Measurements from ENCODE around the gene CACNA2D4. TPM values are rescaled to one million over a fixed set of nuclear protein-coding genes. Genes with fewer than 3 reads are reported as not detected.

Gene CACNA2D4
- total RNA-seq, 1 experiment from 2014 or later: not detected

DNA sequence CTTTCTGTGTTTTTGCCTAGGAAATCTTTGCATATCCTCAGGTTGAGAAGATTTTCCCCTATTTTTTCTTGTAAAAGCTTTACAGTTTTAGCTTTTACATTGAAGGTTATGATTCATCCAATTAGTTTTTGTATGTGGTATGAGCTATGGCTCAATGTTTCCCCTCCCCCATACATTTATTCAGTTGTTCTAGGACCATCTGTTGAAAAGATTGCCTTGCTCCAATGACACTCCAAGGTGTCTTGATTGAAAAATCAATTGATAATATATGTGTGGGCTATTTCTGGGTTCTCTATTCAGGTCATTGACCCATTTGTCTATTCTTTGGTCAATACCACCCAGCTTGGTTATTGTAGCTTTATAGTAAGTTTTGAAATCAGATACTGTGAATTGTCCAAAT is 55.5 kb downstream of the CACNA2D4 start:
- Histone ChIP-seq H3K9me3 (ENCODE audit: low read length) (no peaks in the 10 kb centered on the region), H3K4me1 (ENCODE audit: insufficient read depth, low read length) (0 out of 2 replicates have a peak, but pooled peaks cover 3% of the 10 kb centered on the region), H3K9ac (ENCODE audit: low read length) (no peak overlapping the region), H3K9me2 (replicated peaks; ENCODE audit: low read length) (no peaks in the 10 kb centered on the region), H3K4me2 (ENCODE audit: low read length) (no peak overlapping the region), H3K79me2 (ENCODE audit: low read length) (no peaks in the 10 kb centered on the region), H3K27me3 (ENCODE audit: low read length) (peaks cover 22% of the 10 kb centered on the region; the same call in 1 of the 2 replicates), H4K20me1 (ENCODE audit: low read length) (no peaks in the 10 kb centered on the region), H3K27ac (ENCODE audit: low read length) (no peak overlapping the region), H2AFZ (ENCODE audit: low read length) (no peak overlapping the region), H3K4me3 (ENCODE audit: low read length) (no peak overlapping the region), H3K36me3 (ENCODE audit: low read depth, low read length) (no peaks in the 10 kb centered on the region), H3F3A (ENCODE audit: low read length, unreplicated experiment) (no peaks in the 10 kb centered on the region)
- ATAC-seq (no peak), DNase-seq (no peak)
- ChIA-PET POLR2A (ENCODE audit: unreplicated experiment) (no interaction called here), CTCF (interaction anchor here (1.0 kb wide), 1 partner anchor 77 kb away, joined by 5 read pairs; no protein-coding TSS in a partner anchor)
- TF ChIP-seq, protein P1, sequence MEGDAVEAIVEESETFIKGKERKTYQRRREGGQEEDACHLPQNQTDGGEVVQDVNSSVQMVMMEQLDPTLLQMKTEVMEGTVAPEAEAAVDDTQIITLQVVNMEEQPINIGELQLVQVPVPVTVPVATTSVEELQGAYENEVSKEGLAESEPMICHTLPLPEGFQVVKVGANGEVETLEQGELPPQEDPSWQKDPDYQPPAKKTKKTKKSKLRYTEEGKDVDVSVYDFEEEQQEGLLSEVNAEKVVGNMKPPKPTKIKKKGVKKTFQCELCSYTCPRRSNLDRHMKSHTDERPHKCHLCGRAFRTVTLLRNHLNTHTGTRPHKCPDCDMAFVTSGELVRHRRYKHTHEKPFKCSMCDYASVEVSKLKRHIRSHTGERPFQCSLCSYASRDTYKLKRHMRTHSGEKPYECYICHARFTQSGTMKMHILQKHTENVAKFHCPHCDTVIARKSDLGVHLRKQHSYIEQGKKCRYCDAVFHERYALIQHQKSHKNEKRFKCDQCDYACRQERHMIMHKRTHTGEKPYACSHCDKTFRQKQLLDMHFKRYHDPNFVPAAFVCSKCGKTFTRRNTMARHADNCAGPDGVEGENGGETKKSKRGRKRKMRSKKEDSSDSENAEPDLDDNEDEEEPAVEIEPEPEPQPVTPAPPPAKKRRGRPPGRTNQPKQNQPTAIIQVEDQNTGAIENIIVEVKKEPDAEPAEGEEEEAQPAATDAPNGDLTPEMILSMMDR (conservative IDR thresholded peaks at IDR 0.05; ENCODE audit: low read depth, low read length): no peak
- TF ChIP-seq EZH2phosphoT487 (IDR thresholded peaks at IDR 0.05; ENCODE audit: borderline replicate concordance, low read length): no peak
- TF ChIP-seq EZH2 (IDR thresholded peaks at IDR 0.05; ENCODE audit: low read length, unreplicated experiment): no peak
- BruUV-seq (replicated peaks): no TSS peak
- intact Hi-C loops (cut with micrococcal nuclease): no loop called here

DNA sequence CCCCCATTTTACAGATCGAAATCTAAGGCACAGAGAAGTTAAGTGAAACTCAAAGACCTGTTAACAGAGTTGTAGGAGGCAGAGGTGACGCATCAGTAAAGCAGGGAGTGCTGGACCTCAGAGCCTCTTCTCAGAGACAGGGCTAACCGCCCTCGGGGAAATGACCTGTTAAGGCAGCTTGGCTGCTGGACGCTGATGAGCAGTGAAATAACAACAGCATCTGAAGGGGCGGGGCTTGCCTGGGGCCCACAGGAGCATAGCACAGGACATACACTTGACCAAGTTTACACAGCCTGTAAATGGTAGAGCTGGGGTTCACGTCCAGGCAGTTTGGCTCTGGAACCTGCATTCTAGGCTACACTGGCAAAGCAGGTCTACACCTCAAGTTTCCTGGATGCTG is 58.8 kb downstream of the CACNA2D4 start:
- Histone ChIP-seq H3K36me3 (ENCODE audit: low read depth, low read length) (no peaks in the 10 kb centered on the region), H2AFZ (ENCODE audit: low read length) (no peak overlapping the region), H3K4me2 (ENCODE audit: low read length) (peak overlapping the region; percentile 39), H3K4me3 (ENCODE audit: low read length) (no peak overlapping the region), H3K27ac (ENCODE audit: low read length) (no peak overlapping the region), H4K20me1 (ENCODE audit: low read length) (no peaks in the 10 kb centered on the region), H3K4me1 (ENCODE audit: insufficient read depth, low read length) (0 out of 2 replicates have a peak, but pooled peaks cover 3% of the 10 kb centered on the region), H3K79me2 (ENCODE audit: low read length) (no peaks in the 10 kb centered on the region), H3K27me3 (ENCODE audit: low read length) (0 out of 2 replicates have a peak, but pooled peaks cover 4% of the 10 kb centered on the region), H3K9ac (ENCODE audit: low read length) (no peak overlapping the region), H3K9me3 (ENCODE audit: low read length) (peaks cover 5% of the 10 kb centered on the region; the same call in 1 of the 2 replicates), H3K9me2 (replicated peaks; ENCODE audit: low read length) (no peaks in the 10 kb centered on the region), H3F3A (ENCODE audit: low read length, unreplicated experiment) (no peaks in the 10 kb centered on the region)
- CTCF ChIA-PET: no interaction called here
- intact Hi-C loops (cut with micrococcal nuclease): no loop called here
- BruUV-seq (replicated peaks): no TSS peak
- peak; percentile 68 for DNase-seq
- peak; percentile 61 for ATAC-seq
- TF ChIP-seq EZH2 (IDR thresholded peaks at IDR 0.05; ENCODE audit: low read length, unreplicated experiment): no peak
- POLR2A ChIA-PET (ENCODE audit: unreplicated experiment): no interaction called here

DNA sequence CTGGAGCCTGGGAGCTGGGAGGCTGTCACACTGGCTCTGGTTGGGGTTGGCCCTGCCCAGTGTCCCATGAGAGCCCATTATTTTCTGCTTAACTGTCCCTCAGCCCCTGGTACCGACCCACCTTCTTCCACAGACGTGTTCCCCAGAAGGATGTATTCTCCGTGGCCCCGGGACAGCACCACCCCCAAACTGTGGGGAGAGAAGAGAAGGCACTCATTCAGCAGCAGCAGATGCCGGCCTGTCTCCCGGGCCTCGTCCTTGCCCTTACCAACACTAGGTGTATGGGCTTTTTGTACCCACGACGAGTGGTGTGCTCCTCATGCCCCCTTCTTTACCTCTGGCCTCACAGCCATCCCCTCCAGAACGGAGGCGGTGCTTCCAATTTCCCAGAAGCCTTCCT is 60.0 kb downstream of the CACNA2D4 start:
- Histone ChIP-seq H3K27ac (ENCODE audit: low read length) (no peak overlapping the region), H3K9ac (ENCODE audit: low read length) (no peak overlapping the region), H3K9me2 (replicated peaks; ENCODE audit: low read length) (no peaks in the 10 kb centered on the region), H3K4me2 (ENCODE audit: low read length) (no peak overlapping the region), H3K9me3 (ENCODE audit: low read length) (peaks cover 5% of the 10 kb centered on the region; the same call in 1 of the 2 replicates), H3K4me1 (ENCODE audit: insufficient read depth, low read length) (0 out of 2 replicates have a peak, but pooled peaks cover 3% of the 10 kb centered on the region), H3K79me2 (ENCODE audit: low read length) (no peaks in the 10 kb centered on the region), H3K36me3 (ENCODE audit: low read depth, low read length) (no peaks in the 10 kb centered on the region), H3F3A (ENCODE audit: low read length, unreplicated experiment) (no peaks in the 10 kb centered on the region), H3K4me3 (ENCODE audit: low read length) (no peak overlapping the region), H4K20me1 (ENCODE audit: low read length) (no peaks in the 10 kb centered on the region), H3K27me3 (ENCODE audit: low read length) (0 out of 2 replicates have a peak, but pooled peaks cover 4% of the 10 kb centered on the region), H2AFZ (ENCODE audit: low read length) (no peak overlapping the region)
- intact Hi-C loops (cut with micrococcal nuclease): no loop called here
- TF ChIP-seq EZH2 (IDR thresholded peaks at IDR 0.05; ENCODE audit: low read length, unreplicated experiment): no peak
- TF ChIP-seq EZH2phosphoT487 (IDR thresholded peaks at IDR 0.05; ENCODE audit: borderline replicate concordance, low read length): no peak
- TF ChIP-seq, protein P1 (conservative IDR thresholded peaks at IDR 0.05; ENCODE audit: low read depth, low read length): no peak
- ChIA-PET CTCF (no interaction called here), POLR2A (ENCODE audit: unreplicated experiment) (no interaction called here)
- DNase-seq: no peak
- BruUV-seq (replicated peaks): no TSS peak
- no peak for ATAC-seq
